K562 (cell line): ENCODE data around the gene RPS19. TPM values are rescaled to one million over a fixed set of nuclear protein-coding genes. Genes with fewer than 3 reads are reported as not detected.

Source experiments
- CREB3L1 ChIP-seq: fragments of 450-650 bp; IDR thresholded peaks from 2 replicates; pipeline ENCODE4 v1.6.1; 2014; ENCODE audit warnings: low read depth, mild to moderate bottlenecking, moderate library complexity, borderline replicate concordance
- E2F3 ChIP-seq: fragments of 250-450 bp; sonication (Bioruptor Pico); IDR thresholded peaks from 2 replicates; pipeline ENCODE4 v1.4.0; 2020; ENCODE audit warnings: mild to moderate bottlenecking
- ELF2 ChIP-seq: fragments of 250-450 bp; sonication (Bioruptor Pico); IDR thresholded peaks from 2 replicates; pipeline ENCODE4 v1.5.0; 2021; ENCODE audit warnings: mild to moderate bottlenecking
- EP300 ChIP-seq: IDR thresholded peaks from 2 replicates; pipeline ENCODE4 v1.6.1; 2012; ENCODE audit warnings: low read length, improper control_type of control experiment
- HDAC2 ChIP-seq: fragments of 450-650 bp; IDR thresholded peaks from 2 replicates; pipeline ENCODE4 v1.6.1; 2016; ENCODE audit warnings: mild to moderate bottlenecking
- IRF2 ChIP-seq: sonication (generic); formaldehyde crosslinking; IDR thresholded peaks from 2 replicates; pipeline ENCODE4 v1.8.1; 2022; ENCODE audit warnings: mild to moderate bottlenecking, missing genetic modification reagents
- JUN ChIP-seq, 2 experiments: sonication (generic) in 1 of 2; formaldehyde crosslinking in 1 of 2; IDR thresholded peaks; 2 replicates each; pipeline versions ENCODE4 v1.6.1 to v1.8.0; 2012 to 2022; ENCODE audit warnings: borderline replicate concordance in 2 of 2, mild to moderate bottlenecking in 2 of 2, improper control_type of control experiment in 1 of 2, low read depth in 1 of 2, low read length in 1 of 2, missing genetic modification reagents in 1 of 2
- MAFK ChIP-seq: IDR thresholded peaks from 2 replicates; pipeline ENCODE4 v1.6.1; 2011; ENCODE audit warnings: low read length, improper control_type of control experiment
- STAT6 ChIP-seq: sonication (generic); formaldehyde crosslinking; IDR thresholded peaks from 2 replicates; pipeline ENCODE4 v1.8.1; 2023; ENCODE audit warnings: mild to moderate bottlenecking, missing genetic modification reagents
- TCF7 ChIP-seq: sonication (generic); IDR thresholded peaks from 2 replicates; pipeline ENCODE4 v1.6.1; 2016; ENCODE audit warnings: antibody characterized with exemption, borderline replicate concordance
- THRA ChIP-seq: fragments of 450-650 bp; IDR thresholded peaks from 2 replicates; pipeline ENCODE4 v1.6.1; 2017; ENCODE audit warnings: mild to moderate bottlenecking, moderate library complexity
- ZBED1 ChIP-seq: IDR thresholded peaks from 2 replicates; pipeline ENCODE4 v1.6.1; 2014
- ZNF174 ChIP-seq: fragments of 250-450 bp; sonication (Bioruptor Pico); IDR thresholded peaks from 2 replicates; pipeline ENCODE4 v1.4.0; 2020; ENCODE audit warnings: mild to moderate bottlenecking
- ZNF764 ChIP-seq: fragments of 250-450 bp; sonication (Bioruptor Pico); IDR thresholded peaks from 2 replicates; pipeline ENCODE4 v1.4.0; 2020; ENCODE audit warnings: low read depth, mild to moderate bottlenecking, moderate library complexity
- polyA plus RNA-seq, 8 experiments: library from polyadenylated mRNA; depleted of rRNA in 4 of 8; stranded (reverse) in 5 of 8; unstranded in 3 of 8; fragments of >200 nt; fragmentation: Nextera tagmentation in 2 of 8; fragmentation: Illumina TruSeq in 1 of 8; extraction: Ambion mirVana in 2 of 8; extraction: Trizol in 1 of 8; gene quantifications; 2 replicates each; pipeline versions ENCODE4 v1.2.1 to v1.2.3, GENCODE V29; 2011 to 2014; ENCODE audit warnings: inconsistent platforms in 1 of 8, missing spikeins in 1 of 8
- total RNA-seq, 7 experiments: library from RNA; depleted of rRNA in 6 of 7; stranded (reverse); fragments of >200 nt in 6 of 7; fragmentation: Illumina TruSeq in 2 of 7; extraction: Trizol in 2 of 7; gene quantifications; 2 replicates each; pipeline versions ENCODE4 v1.2.1 to v1.2.3, GENCODE V29; 2011 to 2021; ENCODE audit warnings: low replicate concordance in 1 of 7

The RPS19 gene
- total and polyA plus RNA-seq, 9 of the 15 experiments (the other 6 are each of a cell fraction or from before 2014, with no cell fraction given), result 1,964 to 3,408 (median 2,747) TPM

GRCh38 chr19:41882568-41883462 is 22.8 kb downstream of the RPS19 start, which contains the start of gene ARHGEF1 (continued):
- no peak for TF ChIP-seq JUN (IDR thresholded peaks at IDR 0.05; ENCODE audit: borderline replicate concordance, low read depth, low read length)
- no peak for TF ChIP-seq JUN (CRISPR knock-in tag; IDR thresholded peaks at IDR 0.05; ENCODE audit: borderline replicate concordance)
- TF ChIP-seq ELF2 (CRISPR knock-in tag), result peak; percentile 50; the same call in 1 of the 2 replicates
- TF ChIP-seq E2F3 (CRISPR knock-in tag), result no peak
- no peak for TF ChIP-seq MAFK
- TF ChIP-seq IRF2 (CRISPR knock-in tag), result no peak
- no peak for TF ChIP-seq CREB3L1
- TF ChIP-seq ZNF174 (CRISPR knock-in tag), result no peak
- TF ChIP-seq ZNF764 (CRISPR knock-in tag), result no peak
- no peak for TF ChIP-seq TCF7
- TF ChIP-seq THRA, result no peak
- TF ChIP-seq STAT6, result no peak
- TF ChIP-seq HDAC2, result peak; percentile 32; the same call in 1 of the 2 replicates
- TF ChIP-seq EP300, result no peak
- TF ChIP-seq ZBED1, result no peak
